Gastroesophageal sphincter (tissue), 4 donors: ENCODE results near the gene RFX3. TPM values are rescaled to one million over a fixed set of nuclear protein-coding genes. Genes with fewer than 3 reads are reported as not detected.
"Not testable (repeated sequence)": the region's sequence is repeated elsewhere in the genome, so short reads cannot be mapped to it uniquely, and the experiment has no call there.

ENCODE experiments used
- ATAC-seq: fragments of 150-250 bp; one replicate; pipeline ENCODE4 v1.9.1; 2016; ENCODE audit warnings: mild to moderate bottlenecking, moderate library complexity
- H3K27ac ChIP-seq, 4 donors: fragments of 200-600 bp; sonication (generic) in 3 of 4; 1 replicate in 3 of 4; 2 replicates in 1 of 4; pipeline ENCODE4 v1.5.1; 2016 to 2019
- H3K27me3 ChIP-seq: fragments of 200-600 bp; sonication (generic); one replicate; pipeline ENCODE4 v1.5.1; 2019
- H3K36me3 ChIP-seq, 2 donors: fragments of 200-600 bp; sonication (generic); one replicate each; pipeline ENCODE4 v1.5.1; 2019; ENCODE audit warnings: control low read depth in 1 of 2
- H3K4me1 ChIP-seq, 3 donors: fragments of 200-600 bp; sonication (generic); 1 replicate in 2 of 3; 2 replicates in 1 of 3; pipeline ENCODE4 v1.5.1; 2016 to 2019; ENCODE audit warnings: control low read depth in 2 of 3
- H3K4me3 ChIP-seq, 2 donors: fragments of 200-600 bp; sonication (generic); one replicate each; pipeline ENCODE4 v1.5.1; 2019; ENCODE audit warnings: mild to moderate bottlenecking in 1 of 2, moderate library complexity in 1 of 2
- H3K9me3 ChIP-seq, 3 donors: fragments of 200-600 bp; sonication (generic); one replicate each; pipeline ENCODE4 v1.5.1; 2017 to 2019; ENCODE audit warnings: control low read depth in 2 of 3
- CTCF ChIP-seq, 4 experiments: fragments of 200-600 bp in 2 of 4; fragments of 450-650 bp in 2 of 4; sonication (generic) in 1 of 4; IDR thresholded peaks; one replicate each; pipeline ENCODE4 v1.5.1; 2017 to 2019; ENCODE audit warnings: antibody characterized with exemption in 4 of 4, mild to moderate bottlenecking in 2 of 4, moderate library complexity in 2 of 4
- EP300 ChIP-seq: sonication (generic); formaldehyde crosslinking; IDR thresholded peaks from one replicate; pipeline ENCODE4 v1.6.1; 2017; ENCODE audit warnings: antibody characterized with exemption, mild to moderate bottlenecking
- POLR2A ChIP-seq, 2 donors: fragments of 450-650 bp; IDR thresholded peaks; one replicate each; pipeline ENCODE4 v1.6.1; 2017; ENCODE audit warnings: antibody characterized with exemption in 2 of 2, mild to moderate bottlenecking in 2 of 2, moderate library complexity in 1 of 2
- POLR2AphosphoS5 ChIP-seq: sonication (generic); formaldehyde crosslinking; IDR thresholded peaks from one replicate; pipeline ENCODE4 v1.6.1; 2017; ENCODE audit warnings: antibody characterized with exemption
- WGBS, 2 donors: methylation state at CpG; one replicate each; pipeline ENCODE4 v1.1.5; 2018; ENCODE audit warnings: low coverage in 1 of 2; 5-methylcytosine and 5-hydroxymethylcytosine counted together
- total RNA-seq, 4 donors: library from RNA; depleted of rRNA; stranded (reverse); fragments of >200 nt; gene quantifications; one replicate each; pipeline ENCODE4 v1.1.0, GENCODE V29; 2016

RFX3 gene
- total RNA-seq, 4 donors from 2014 or later: 5.6 to 9.0 (median 7.7) TPM

- TF ChIP-seq EP300 (no peak), CTCF (IDR thresholded peaks at IDR 0.05) (no peak)
- Histone ChIP-seq H3K4me1 (peaks cover 0 to 8% (median 0%) of the 10 kb centered on the region in 3 donors), H3K27ac (no peak overlapping the region), H3K4me3 (no peak overlapping the region), H3K36me3 (no peaks in the 10 kb centered on the region), H3K27me3 (no peaks in the 10 kb centered on the region), H3K9me3 (no peaks in the 10 kb centered on the region)
- ATAC-seq: no peak
- 50 to 78% methylated on average over 1 to 2 of the region's 2 CpGs for WGBS, 2 donors
Measured at GRCh38 chr9:3331801-3332200, 194.0 kb downstream of the RFX3 start.

GRCh38 chr9:3330792-3331420 is 194.9 kb downstream of the RFX3 start:
- no peak overlapping the region for H3K4me3 ChIP-seq
- no peaks in the 10 kb centered on the region for H3K9me3 ChIP-seq
- H3K27me3 ChIP-seq: no peaks in the 10 kb centered on the region
- no peak overlapping the region for H3K27ac ChIP-seq
- no peaks in the 10 kb centered on the region for H3K4me1 ChIP-seq
- no peak for TF ChIP-seq CTCF (IDR thresholded peaks at IDR 0.05)
- TF ChIP-seq POLR2AphosphoS5: no peak
- TF ChIP-seq EP300: no peak
- no peak for TF ChIP-seq POLR2A (IDR thresholded peaks at IDR 0.05)
- H3K36me3 ChIP-seq: no peaks in the 10 kb centered on the region
- ATAC-seq: no peak

- no peaks in the 10 kb centered on the region for H3K4me1 ChIP-seq
- 43 to 67% methylated on average over 2 of the region's 2 CpGs for WGBS, 2 donors
- no peak for ATAC-seq
- no peak overlapping the region for H3K27ac ChIP-seq
- no peak for TF ChIP-seq POLR2AphosphoS5
- no peak for TF ChIP-seq EP300
- no peak for TF ChIP-seq POLR2A (IDR thresholded peaks at IDR 0.05)
- no peak for TF ChIP-seq CTCF (IDR thresholded peaks at IDR 0.05)
- no peaks in the 10 kb centered on the region for H3K36me3 ChIP-seq
- no peaks in the 10 kb centered on the region for H3K9me3 ChIP-seq
- no peak overlapping the region for H3K4me3 ChIP-seq
- H3K27me3 ChIP-seq: no peaks in the 10 kb centered on the region
Measured at GRCh38 chr9:3329361-3329760, 196.4 kb downstream of the RFX3 start.

GRCh38 chr9:3323714-3324113 is 202.1 kb downstream of the RFX3 start:
- H3K27ac ChIP-seq: no peak overlapping the region
- H3K4me1 ChIP-seq: no peaks in the 10 kb centered on the region
- no peaks in the 10 kb centered on the region for H3K36me3 ChIP-seq
- TF ChIP-seq CTCF (IDR thresholded peaks at IDR 0.05) (no peak), POLR2A (IDR thresholded peaks at IDR 0.05) (no peak), POLR2AphosphoS5 (no peak), EP300 (no peak)
- H3K27me3 ChIP-seq: no peaks in the 10 kb centered on the region
- no peaks in the 10 kb centered on the region for H3K9me3 ChIP-seq
- no peak overlapping the region for H3K4me3 ChIP-seq
- 59 to 67% methylated on average over 2 of the region's 2 CpGs for WGBS, 2 donors
- ATAC-seq: no peak

- Histone ChIP-seq H3K36me3 (no peaks in the 10 kb centered on the region), H3K9me3 (peaks cover 0 to 10% (median 0%) of the 10 kb centered on the region in 3 donors), H3K4me3 (no peak overlapping the region), H3K27ac (no peak overlapping the region), H3K27me3 (no peaks in the 10 kb centered on the region), H3K4me1 (no peaks in the 10 kb centered on the region)
- no peak for ATAC-seq
- TF ChIP-seq EP300 (no peak), CTCF (IDR thresholded peaks at IDR 0.05) (no peak), POLR2AphosphoS5 (no peak), POLR2A (IDR thresholded peaks at IDR 0.05) (no peak)
- 72 to 81% methylated on average over 4 of the region's 4 CpGs for WGBS, 2 donors
Measured at GRCh38 chr9:3321186-3321585, 204.6 kb downstream of the RFX3 start.

GRCh38 chr9:3312595-3312994 is 213.2 kb downstream of the RFX3 start:
- WGBS, 2 donors: 100% methylated on average over 3 to 7 of the region's 9 CpGs
- not testable (repeated sequence) for H3K4me3 ChIP-seq, H3K27me3 ChIP-seq, H3K36me3 ChIP-seq, H3K27ac ChIP-seq, H3K4me1 ChIP-seq, ATAC-seq
- H3K9me3 ChIP-seq: peaks cover 0 to 10% (median 0%) of the 10 kb centered on the region in 3 donors
